ENCODE measurements around the gene HES6.

HES6 gene

GRCh38 chr2:238255151-238255551 is 15.3 kb upstream of the HES6 start:
- no peak for DNase-seq (ENCODE audit: low read depth in 2 of 2)

GRCh38 chr2:238254095-238254723 is 14.4 kb upstream of the HES6 start:
- DNase-seq (ENCODE audit: low read depth in 2 of 2): no peak

- no peak for DNase-seq (ENCODE audit: low read depth in 2 of 2)
These were observed 13.2 kb upstream of the HES6 start for GRCh38 chr2:238252766-238253630.

GRCh38 chr2:238251986-238252385 is 12.1 kb upstream of the HES6 start:
- no peak for DNase-seq (ENCODE audit: low read depth in 2 of 2)

DNA sequence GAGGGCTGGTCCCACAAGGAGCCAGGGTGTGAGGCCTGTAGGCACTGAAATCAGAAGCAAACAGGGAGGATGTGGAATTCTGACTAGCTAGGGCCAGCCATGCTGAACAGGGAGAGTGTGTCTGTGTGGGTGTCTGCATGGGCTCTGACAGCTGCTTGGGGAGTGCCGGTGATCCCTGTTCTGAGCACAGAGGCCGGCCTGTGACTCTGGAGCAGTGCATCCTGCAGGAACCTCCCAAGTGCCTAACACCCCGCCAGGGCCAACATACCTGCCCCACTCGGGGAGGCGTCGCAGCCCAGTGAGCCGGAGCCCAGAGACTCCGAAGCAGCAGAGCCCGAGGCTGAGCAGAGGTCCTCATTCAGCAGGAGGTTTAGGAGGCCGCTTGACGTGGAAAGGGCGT is 11.5 kb upstream of the HES6 start:
- DNase-seq (ENCODE audit: low read depth in 2 of 2): no peak

- no peak for DNase-seq (ENCODE audit: low read depth in 2 of 2)
These were observed 11.1 kb upstream of the HES6 start for GRCh38 chr2:238250896-238251295.

- DNase-seq (ENCODE audit: low read depth in 2 of 2): no peak
These were observed 8.1 kb upstream of the HES6 start for GRCh38 chr2:238247841-238248453.

DNA sequence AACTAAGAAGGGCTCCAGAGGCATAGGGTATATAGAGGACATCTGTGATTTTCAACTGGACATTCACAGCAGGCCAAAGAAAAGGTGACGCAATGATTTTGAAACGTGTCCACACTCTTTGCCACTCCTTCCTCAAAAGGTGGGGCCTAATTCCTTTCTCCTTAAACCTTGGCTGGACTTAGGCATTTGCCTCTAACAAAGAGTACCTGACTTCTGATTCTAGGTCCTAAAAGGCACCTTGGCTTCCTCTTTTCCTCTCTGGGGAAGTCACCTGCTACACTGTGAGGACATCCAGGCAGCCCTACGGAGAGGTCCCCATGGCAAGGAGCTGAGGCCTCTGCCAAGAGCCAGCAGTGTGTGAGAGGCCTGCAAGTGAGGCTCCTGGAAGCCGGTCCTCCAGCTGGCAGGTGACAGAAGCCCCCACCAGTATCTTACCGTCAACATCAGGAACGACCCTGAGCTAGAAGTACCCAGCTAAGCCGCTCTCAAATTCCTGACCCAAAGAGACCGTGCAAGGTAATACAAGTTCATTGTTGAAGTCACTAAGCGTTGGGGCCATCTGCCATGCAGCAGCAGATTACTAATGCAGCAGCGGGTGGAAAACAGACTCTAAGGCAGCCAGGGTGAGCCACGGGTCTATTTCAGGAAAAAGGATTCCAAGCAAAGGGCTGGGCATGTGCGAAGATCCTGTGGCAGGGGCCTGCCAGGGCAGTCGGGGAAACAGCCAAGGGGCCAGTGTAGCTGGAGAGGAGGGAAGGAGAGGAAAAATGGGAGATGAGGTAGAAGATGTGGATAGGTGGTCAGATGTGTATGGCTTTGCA is 7.4 kb upstream of the HES6 start:
- no peak for DNase-seq (ENCODE audit: low read depth in 2 of 2)

GRCh38 chr2:238244151-238244550 is 4.3 kb upstream of the HES6 start:
- no peak for DNase-seq (ENCODE audit: low read depth in 2 of 2)

GRCh38 chr2:238243496-238244076 is 3.7 kb upstream of the HES6 start:
- no peak for DNase-seq (ENCODE audit: low read depth in 2 of 2)

GRCh38 chr2:238242731-238243495 is 3.1 kb upstream of the HES6 start:
- no peak for DNase-seq (ENCODE audit: low read depth in 2 of 2)

DNA sequence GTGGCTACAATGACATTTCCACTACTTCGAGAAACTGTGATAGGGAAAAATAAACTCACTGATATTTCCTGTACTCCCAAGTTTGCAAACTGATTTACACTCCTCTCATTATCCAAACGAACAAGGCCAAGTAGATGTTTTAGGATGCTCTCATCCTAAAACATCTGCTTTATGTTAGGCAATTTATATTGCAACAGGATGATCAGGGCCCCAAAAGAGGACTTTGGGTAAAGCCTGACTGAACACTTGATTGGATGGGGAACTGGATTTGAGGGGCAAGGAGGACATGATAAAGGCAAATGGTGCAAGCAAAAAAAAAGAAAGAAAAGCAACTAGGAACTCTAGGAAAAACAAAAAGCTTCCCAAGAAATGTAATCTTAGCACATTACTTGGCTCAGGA is 2.1 kb upstream of the HES6 start:
- no peak for DNase-seq (ENCODE audit: low read depth in 2 of 2)

- no peak for DNase-seq (ENCODE audit: low read depth in 2 of 2)
These were observed 1.2 kb upstream of the HES6 start for GRCh38 chr2:238240757-238241711.

DNA sequence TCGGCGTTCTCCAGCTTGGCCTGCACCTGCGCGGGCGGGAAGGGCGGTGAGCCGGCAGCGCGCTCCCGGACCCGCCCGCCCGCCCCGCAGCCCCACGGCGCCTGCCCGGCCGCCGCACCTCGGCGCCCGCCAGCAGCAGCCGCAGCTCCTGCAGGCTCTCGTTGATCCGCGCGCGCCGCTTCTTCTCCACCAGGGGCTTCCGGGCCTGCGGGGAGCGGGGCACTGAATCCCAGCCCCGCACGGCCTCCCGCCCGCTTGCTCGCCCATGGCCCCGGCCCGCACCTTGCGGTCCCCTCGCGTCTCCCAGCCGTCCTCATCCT is 335 bp downstream of the HES6 start:
- DNase-seq (ENCODE audit: low read depth in 2 of 2): no peak

- DNase-seq (ENCODE audit: low read depth in 2 of 2): no peak
These were observed 884 bp downstream of the HES6 start for GRCh38 chr2:238238766-238239542.

DNA sequence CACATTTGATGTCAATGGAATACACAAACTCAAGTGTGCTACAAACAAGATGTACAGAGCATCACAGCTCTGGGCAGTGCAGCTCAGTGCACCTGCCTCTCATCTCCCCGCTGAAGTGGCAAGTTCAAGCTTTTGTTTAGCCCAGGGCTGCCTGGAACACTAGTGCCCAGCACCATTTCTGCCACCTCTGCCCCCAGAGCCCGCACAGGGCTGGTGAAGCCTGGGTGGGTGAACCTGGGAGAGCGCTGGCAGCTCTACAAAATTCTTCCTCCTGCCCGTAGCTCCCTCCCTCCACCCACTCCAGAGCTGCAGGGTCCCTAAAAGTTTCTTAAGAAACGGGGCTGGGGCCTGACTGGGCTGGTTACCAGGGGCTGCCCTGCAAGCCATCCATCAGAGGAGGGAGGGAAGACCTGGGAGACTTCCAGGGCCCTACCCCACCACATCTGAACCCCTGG is 1.5 kb downstream of the HES6 start:
- no peak for DNase-seq (ENCODE audit: low read depth in 2 of 2)

GRCh38 chr2:238237431-238238135 is 2.3 kb downstream of the HES6 start:
- no peak for DNase-seq (ENCODE audit: low read depth in 2 of 2)

DNA sequence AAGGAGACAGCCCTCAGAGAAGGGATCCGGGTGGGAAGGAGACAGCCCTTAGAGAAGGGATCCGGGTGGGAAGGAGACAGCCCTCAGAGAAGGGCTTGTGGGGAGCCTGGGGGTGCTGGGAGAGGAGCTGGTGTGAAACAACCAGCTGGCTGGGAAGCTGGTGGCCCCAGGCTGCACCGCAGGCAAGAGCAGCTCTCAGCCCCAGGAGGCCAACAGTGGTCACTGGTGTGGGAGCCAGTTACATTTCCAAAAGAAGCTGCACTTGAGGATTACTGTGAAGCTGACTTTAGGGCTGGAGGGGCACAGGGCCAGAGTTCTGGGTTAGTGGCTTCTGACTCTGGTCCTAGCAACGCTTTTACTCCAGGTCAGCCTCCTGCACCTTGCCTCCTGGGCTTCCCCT is 3.3 kb downstream of the HES6 start:
- DNase-seq (ENCODE audit: low read depth in 2 of 2): no peak
